Activated CD4-positive, alpha-beta T cell treated with anti-CD3 and anti-CD28 coated beads, Interleukin-2, amount 50 U/mL, for 1 hour (primary cell): ENCODE results near the gene MYH4.

ENCODE experiments used
- DNase-seq: peaks from one replicate; pipeline ENCODE4 v3.0.0-alpha.2; 2020

The MYH4 gene

DNA sequence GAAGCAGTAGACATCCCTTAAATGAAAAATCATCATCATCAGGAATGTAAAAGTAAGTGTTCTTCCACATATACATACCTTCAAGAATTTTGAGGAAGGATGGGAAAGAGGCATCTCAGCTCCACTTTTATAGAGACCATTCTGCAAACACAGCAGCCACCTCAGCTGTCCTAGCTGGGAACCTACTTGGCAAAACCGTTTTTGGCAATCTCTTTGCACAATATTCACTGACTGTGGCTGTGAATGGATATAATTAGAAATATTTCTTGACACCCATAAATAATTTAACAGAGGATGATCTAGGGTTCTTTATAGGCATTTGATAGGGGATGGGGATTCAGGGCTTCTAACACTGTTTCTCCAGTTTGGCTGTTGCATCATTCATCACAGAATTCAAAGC is at the start of gene MYH4:
Gene MYH4, minus strand, starts transcription at position 101 of the 400 bp plus-strand sequence. CDS start 2,814 bp downstream, outside the sequence.
- no peak for DNase-seq

DNA sequence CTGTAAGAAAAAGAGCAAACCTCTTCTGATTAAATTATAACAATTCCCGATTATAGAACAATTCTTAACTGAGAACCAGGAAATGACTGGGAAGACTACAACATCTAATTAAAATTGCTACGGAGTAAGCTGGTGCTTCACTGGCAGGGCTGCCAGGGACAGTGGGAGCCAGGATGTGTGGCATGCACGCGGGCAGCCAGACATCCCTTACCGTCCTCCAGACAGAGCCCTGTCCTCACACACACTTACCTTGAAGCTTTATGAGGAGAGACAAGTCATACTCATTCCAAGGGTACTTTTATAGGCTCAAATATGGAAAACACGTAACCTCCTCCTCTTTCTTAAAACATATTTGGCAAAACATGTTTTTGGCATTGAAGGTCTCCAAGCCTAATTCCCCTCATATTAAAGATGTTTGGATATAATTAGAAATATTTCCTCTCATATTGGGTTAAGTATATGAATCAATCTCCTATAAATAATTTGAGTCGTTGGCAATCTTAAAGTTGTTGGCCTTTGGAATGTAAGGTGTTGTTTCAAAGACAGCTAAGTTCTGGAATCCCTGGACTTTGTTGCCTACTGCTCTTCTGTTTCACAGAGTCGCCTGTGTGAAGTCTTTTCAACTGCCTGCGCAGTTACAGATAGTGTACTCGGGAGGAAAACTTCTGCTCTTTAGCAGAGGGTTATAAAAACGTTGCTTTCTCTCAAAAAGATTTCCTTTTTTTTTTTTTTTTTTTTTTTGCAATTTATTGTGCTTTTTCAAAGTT is 49.1 kb upstream of the MYH4 start, which contains the start of gene MYH1:
Gene MYH1, minus strand, starts transcription at position 272 of the 767 bp plus-strand sequence. CDS start 1,900 bp downstream, outside the sequence.
- no peak for DNase-seq

DNA sequence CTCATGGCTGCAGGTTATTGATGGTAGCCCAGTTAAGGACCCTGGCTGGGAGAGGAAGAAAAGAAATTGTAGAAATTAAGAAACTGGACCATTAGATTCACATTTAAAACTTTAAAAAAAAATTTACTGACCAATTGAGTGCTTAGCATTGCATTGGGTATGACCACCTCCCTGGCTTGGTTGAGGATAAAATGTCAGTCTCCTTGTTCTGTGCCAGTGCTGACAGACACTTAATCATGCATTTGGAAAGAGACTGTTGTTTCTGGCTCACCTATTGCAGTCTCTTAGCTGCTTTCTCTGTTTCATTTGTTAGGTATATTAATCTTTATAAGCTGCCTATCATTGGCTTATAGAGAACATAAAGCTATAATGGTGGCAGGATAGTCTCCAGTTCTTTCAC is 47.3 kb upstream of the MYH4 start:
- no peak for DNase-seq

DNA sequence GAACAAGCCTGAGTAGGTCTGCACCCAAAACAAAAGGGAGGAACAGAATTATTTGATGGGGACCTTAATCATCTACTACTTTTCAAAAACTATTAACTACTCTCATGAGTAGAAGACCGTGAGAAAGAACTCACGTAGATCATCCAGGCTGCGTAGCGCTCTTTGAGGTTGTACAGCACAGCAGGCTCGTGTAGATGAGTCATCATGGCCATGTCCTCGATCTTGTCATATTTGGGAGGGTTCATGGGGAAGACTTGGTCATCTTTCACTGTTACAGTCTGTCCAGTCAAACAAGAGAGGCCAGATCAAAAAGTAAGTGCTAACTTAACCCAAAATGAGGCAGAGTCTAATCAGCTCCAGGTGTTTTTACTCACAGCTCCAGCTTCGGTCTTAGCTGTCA is 46.7 kb upstream of the MYH4 start:
- no peak for DNase-seq

DNA sequence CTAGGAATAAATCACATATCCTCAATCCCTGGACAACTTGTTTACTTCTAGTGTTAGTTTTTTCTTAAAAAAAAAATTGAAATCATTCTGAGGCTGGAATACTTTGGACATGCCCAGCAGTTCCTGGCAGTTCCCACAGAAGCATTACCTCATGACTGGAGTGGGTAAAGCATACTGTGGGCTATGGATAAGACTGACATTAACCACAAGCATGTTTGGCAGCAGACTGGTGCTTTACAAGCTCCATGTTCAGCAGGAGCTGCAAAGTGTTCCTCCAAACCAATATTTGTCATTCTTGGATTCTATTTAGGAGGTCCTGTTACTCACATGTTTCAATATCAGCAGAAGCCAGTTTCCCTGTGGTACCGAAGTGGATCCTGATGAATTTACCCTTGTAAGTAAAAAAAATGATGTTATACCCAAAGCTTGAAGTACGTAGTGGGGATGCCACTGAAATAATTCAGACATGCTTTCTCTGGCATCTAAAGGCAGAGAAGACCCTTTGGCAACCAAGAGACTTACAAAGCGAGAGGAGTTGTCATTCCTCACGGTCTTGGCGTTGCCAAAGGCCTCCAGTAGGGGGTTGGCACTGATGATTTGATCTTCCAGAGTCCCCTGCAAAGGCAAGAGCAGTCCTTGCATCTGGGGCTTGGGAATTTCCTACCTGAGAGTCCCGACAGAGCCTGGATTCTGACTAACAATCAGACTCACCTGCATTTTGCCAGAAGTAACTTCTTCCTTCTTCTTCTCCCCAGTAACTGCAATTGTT is 44.1 kb upstream of the MYH4 start:
- DNase-seq = no peak

DNA sequence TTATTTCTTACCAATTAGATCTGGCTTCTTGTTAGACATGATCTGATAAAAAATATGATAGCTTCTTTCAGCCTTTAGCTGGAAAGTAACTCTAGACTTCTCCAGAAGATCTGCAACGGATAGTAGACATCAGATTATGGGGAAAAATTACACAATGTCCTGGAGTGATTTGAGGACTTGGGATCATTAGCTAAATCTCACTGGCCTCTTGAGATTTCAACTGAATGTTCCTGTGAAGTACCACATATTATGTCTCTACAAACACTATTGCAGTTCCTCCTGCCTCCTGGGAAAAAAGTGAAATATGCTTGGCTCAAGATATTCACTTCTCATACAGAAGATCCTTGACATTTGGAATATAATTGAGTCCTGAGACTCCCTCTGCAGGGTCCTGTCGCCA is 43.5 kb upstream of the MYH4 start:
- DNase-seq = no peak

DNA sequence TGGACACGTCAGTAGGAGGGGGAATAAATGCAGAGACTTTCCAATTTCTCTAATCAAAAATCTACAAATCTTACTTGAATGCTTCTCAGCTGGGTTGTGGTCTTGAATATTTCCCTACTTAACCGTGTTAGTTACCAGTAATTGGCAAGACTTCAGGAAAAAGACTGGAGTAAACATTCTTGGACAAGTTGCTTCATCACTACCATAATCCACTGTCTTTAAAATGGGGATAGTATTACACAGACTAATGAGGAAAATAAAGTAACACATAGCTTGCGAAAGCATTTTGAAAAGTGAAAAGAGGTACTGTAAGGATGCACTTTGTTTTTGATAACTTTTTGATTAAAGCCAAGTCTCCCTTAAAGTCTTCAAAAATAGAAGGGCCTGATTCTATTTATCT is 30.6 kb upstream of the MYH4 start:
- DNase-seq = no peak

DNA sequence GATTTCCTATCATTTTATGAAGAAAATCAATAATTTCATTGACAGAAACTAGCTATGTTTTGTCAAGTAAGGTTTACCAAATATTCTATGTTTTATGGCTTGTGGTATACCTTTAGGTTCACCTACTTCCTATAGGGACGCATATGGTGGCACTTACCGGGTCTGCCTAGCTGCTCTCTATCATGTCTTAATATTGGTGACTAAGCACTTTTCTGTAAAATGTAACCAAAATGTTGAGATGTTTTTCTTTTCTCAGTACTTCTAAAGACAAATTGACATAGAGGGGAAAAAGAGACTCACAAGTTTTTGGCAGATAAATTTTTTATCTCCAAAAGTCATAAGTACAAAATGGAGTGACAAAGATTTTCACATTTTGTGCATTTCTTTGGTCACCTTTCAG is 22.6 kb upstream of the MYH4 start:
- DNase-seq = no peak

DNA sequence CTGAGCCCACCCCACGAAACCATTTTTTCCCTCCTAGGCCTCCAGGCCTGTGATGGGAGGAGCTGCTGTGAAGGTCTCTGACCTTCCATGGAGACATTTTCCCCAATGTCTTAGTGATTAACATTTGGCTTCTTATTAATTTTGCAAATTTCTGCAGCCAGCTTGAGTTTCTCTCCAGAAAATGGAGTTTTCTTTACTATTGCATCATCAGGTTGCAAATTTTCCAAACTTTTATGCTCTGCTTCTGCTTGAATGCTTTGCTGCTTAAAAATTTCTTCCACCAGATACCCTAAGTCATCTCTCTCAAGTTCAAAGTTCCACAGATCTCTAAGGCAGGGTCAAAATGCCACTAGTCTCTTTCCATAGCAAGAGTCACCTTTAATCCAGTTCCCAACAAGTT is 12.9 kb upstream of the MYH4 start:
- no peak for DNase-seq

DNA sequence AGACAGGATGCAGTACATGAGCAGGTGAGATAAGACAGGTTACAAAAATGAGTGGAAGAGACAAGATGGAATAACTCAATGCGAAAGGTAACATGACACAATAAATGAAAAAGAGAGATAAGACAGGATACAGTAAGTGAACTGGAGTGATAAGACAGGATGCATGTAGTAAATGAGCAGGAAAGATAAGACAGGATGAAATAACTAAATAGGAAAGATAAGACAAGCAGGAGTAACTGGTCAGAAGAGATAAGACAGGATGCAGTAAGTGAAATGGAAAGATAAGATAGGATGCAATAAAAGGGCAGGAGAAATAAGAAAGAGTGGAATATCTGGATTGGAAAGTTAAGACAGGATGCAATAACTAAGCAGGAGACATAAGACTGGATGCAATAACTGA is 8.3 kb upstream of the MYH4 start:
- DNase-seq = no peak

DNA sequence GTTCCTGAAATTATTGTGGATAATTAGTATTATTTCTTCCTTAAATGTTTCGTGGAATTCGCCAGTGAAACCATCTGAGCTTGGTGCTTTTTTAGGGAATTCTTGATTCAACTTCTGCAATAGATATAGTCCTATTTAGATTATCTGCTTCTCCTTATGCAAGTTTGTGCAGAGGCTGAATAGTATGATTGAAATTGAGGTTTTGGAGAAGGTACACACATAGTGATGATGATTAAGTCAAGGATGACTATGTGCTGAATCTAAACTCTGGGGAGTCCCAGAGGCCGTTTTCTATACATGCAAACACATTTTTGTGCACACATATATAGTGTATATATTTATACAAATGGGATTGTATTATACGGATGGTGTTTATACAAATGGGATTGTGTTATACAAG is 5.2 kb upstream of the MYH4 start:
- DNase-seq = no peak

DNA sequence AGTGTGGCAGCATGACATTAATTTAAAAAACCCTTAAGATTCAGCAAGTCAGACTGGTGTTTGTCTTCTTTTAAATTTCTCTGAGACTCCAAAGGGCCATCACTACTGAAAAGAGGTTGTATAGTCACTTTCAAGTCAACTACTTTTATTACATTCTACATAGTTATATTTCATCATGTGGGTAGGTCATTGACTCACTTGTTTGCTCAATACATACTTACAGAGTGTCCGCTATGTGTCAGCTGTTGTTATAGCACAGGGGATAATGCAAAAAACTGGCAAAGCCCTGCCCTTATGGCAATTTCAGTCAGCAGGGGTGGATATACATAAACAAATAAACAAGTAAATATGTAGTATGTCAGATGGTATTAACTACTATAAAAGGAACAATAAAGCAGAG is 2.5 kb upstream of the MYH4 start:
- DNase-seq = no peak

DNA sequence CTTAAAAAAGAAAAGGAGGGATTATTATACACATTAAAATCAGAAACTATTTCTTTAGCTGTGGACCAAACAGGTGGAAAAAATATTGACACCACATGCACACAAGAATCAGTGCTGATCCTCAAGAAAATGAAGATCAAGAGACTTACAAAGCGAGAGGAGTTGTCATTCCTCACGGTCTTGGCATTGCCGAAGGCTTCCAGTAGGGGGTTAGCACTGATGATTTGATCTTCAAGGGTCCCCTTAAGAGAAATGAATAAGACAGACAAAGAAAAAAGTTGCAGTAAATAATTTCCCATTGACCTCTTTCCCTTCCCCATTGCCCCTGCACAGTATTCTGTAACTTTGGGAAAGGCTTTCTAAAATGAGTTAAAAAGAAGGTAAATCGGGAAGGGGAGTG is 6.0 kb downstream of the MYH4 start:
- DNase-seq = no peak

DNA sequence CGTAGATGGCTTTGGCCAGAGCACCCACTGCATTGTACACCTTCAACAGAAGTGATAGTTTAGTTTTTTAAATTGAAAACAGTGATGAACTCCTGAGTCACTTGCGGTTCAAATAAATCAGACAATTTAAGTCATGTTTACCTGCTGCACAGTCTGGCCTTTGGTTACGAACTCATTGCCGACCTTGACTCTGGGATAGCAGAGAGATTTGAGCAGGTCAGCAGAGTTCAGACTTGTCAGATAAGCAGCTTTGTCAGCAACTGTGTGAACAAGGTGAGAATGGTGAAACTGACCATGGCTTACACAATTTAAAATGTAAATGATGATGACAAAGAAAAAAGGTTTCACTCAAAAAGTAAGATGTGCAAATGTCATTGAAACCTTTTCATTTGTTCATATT is 9.3 kb downstream of the MYH4 start:
- no peak for DNase-seq

DNA sequence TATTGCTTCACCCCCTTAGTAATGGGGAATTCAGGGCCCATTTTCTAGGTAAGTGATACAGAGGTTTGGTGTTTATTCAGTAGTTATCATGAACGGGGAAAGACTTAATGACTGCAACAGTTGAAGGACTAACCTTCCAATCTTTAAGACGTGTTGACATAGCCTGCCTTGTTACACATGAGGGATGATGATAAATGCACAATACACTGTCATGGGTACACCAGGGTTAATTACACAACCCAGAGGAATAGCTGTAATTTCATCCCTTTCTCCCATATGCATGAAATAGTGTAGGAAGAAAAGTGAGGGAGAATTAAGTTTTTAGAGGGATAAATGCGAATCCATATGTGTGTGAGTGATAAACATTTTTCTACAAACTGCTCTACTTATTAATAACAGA is 10.7 kb downstream of the MYH4 start:
- no peak for DNase-seq

DNA sequence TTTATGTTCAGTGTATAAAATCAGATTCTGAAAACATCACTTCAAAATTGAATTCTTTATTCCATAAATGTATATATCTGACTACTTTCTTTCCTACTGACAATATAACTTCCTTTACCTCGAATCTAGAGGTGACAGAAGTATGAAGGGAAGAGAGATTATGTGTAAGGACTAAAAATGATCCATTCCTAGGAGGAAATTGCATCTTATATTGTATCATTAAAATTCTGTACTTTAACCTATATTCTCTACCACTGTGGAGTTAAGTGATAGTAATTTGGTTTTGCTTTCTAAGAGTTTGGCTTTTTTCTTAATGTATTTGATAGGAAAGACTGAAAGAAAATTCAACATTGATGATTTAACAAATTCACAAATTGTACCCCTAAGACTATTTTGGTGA is 11.4 kb downstream of the MYH4 start:
- DNase-seq = no peak

DNA sequence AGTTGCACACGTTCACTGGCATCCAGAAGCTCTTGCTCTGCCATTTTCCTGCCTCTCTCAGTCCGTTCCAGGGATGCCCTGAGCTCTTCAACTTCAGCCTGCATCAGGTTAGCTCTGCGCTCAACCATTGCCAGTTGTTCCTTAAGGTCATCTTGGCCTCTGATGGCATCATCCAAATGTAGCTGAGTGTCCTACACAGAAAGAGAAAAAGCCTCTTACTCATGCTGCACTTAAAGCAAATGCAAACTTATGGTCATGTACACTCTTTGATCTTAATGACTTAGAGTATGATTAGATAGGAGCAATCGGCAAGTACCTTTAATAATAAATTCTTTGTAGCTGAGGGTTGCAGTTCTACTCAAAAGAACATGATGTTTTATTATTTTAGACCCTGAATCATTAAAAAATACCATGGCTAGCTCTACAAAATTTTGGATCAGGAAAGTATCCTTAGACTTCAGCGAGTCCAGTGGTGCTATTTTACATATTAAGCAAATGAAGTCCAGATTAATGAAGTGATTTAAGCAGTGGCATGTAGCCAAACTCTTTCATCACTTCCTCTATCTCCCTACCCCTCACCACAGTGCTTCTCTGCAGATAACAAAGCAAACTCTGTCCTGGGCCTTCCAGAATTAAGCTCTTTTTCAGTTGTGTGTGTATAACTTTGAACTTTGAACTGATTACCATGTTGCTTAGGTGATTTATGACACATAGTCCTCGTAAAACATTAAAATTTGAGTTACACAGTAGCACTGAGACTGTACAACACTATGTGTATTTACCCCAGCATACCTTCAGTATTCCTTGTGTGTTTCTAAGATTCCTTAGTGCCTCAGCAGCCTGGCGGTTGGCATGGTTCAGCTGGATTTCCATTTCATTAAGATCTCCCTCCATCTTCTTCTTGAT is 22.1 kb downstream of the MYH4 start:
- no peak for DNase-seq

DNA sequence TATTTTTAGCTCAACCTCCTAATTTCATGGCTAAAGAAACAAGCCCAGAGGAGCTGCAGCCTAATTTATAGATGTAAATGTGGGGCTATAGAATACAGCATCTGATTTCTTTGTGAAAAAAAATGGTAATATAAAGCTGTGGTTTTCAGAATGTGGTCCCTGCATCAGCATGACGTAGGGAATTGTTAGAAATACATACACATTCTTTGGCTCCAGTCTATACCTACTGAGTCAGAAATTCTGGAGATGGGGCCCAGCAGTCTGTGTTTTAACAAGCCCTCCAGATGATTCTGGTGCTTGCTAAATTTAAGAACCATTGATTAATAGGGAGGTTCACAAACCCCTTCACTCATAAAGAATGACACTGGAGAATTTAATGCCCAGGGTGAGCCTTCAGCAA is 29.5 kb downstream of the MYH4 start:
- DNase-seq = no peak

DNA sequence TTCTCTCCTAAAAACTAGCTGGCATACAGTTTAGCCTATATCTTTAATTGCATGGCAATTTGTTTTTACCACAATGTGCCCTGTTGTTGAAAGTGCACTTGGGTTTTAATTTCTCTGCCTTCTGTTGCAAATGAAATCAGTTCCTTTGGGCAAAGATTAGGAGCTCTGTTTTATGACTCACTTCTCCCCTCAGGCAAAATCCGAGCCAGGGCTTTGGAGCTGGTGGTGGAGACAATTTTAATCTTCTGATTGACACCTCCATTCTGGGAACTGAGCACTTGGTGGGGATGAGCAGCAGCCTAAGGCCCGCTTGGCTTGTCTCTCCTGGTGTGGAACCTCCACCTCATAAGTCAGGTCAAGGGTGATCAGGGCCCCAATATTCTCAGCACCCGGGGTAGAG is 34.3 kb downstream of the MYH4 start:
- DNase-seq = no peak

DNA sequence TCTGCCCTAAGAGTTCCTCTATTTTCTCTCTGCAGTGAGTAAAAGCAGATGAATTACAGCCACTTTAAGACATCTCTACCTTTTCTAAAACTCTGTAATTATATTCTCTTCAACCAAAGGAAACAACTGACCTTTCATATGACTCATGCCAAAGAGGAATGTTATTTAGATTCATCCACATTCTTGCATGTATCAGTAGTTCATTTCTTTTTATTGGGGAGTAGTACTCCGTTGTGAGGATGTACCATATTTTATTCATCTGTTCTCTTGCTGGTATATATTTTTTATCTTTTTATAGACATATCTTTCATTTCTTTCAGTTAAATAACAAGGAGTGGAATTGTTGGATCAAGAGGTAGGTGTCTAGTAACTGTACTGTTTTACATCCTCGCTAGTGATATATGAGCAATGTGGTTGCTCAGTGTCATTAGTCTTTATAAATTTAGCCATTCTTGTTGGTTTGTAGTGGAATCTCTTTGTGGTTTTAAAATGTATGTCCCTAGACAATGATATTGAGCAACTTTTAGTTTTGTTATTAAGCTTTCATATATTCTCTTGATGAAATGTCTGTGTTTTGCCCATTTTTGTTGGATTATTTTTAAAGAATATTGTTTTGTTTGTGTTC is 39.8 kb downstream of the MYH4 start:
- no peak for DNase-seq

DNA sequence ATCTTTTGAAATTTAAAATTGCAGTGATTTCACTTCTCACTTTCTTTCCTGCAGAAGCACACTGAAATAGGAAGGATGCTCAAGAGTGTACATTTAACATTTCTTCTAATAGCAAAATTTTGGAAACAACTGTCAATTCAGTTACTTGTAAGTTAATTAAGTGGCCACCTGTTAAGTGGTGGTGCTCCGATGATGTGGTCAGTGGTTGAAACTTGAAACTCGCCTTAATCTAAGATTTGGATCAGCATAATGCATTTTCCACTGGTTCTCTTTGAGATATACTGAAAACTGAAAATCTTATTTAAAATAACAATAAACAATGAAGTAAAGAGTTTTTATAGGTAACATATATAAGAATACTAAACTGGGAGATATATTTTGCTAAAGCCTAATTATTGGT is 40.6 kb downstream of the MYH4 start:
- DNase-seq = no peak

DNA sequence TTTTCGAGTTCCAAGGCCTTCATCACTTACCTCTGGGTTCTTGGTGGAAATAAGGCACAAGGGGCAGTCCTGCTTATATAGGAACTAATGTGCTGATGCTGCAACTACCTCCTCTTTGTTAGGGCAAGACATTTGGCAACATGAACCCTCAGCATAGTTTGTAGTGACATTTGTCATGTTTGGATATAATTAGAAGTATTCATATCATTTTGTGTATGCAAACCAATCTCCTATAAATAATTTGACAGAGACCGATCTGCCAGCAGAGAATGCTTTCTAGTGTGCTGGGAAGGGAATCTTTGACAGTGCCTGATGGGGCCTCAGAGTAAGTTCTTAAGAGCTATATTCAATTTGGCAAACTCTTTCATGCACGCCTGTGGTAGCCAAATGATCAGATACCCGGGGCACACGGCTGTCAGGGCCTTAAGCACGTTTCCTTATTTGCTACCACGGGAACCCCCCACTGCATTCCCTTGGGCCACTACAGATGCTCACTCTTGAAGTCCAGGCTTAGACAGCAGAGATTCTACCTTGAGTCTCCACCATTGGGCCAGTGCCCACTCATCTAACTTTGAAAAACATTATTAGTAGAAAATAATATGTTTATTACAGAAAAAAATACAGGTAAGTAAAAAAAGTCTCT is 47.3 kb downstream of the MYH4 start, which contains the start of gene MYH8:
Gene MYH8, minus strand, starts transcription at position 51 of the 643 bp plus-strand sequence. CDS start 1,723 bp downstream, outside the sequence.
- DNase-seq = no peak
